IPS-18a (cell line): ENCODE data around the gene ROBO3.

Source experiments
- H3K27ac ChIP-seq: one replicate; pipeline ENCODE4 v1.5.1; 2013; ENCODE audit warnings: low read length
- H3K27me3 ChIP-seq: one replicate; pipeline ENCODE4 v1.6.1; 2013; ENCODE audit warnings: mild to moderate bottlenecking, low read length; ENCODE audit not compliant: control insufficient read depth, insufficient read depth
- H3K36me3 ChIP-seq: one replicate; pipeline ENCODE4 v1.6.1; 2013; ENCODE audit warnings: low read depth, low read length; ENCODE audit not compliant: control insufficient read depth
- H3K4me1 ChIP-seq: one replicate; pipeline ENCODE4 v1.6.1; 2013; ENCODE audit warnings: low read depth, low read length; ENCODE audit not compliant: control insufficient read depth
- H3K4me3 ChIP-seq: one replicate; pipeline ENCODE4 v1.5.1; 2013; ENCODE audit warnings: low read length
- H3K9ac ChIP-seq: one replicate; pipeline ENCODE4 v1.6.1; 2013; ENCODE audit warnings: mild to moderate bottlenecking, low read length, moderate library complexity
- H3K9me3 ChIP-seq: one replicate; pipeline ENCODE4 v1.6.1; 2013; ENCODE audit warnings: low read depth, low read length; ENCODE audit not compliant: control insufficient read depth

The ROBO3 gene

GRCh38 chr11:124837491-124837856, 27.8 kb upstream of the ROBO3 start:
- Histone ChIP-seq H3K4me3 (peak overlapping the region; percentile 11), H3K27me3 (peaks cover 67% of the 10 kb centered on the region), H3K4me1 (peaks cover 15% of the 10 kb centered on the region), H3K36me3 (no peaks in the 10 kb centered on the region), H3K9ac (no peak overlapping the region), H3K27ac (no peak overlapping the region), H3K9me3 (no peaks in the 10 kb centered on the region)

- peak overlapping the region; percentile 46 for H3K4me3 ChIP-seq
These were observed 26.5 kb upstream of the ROBO3 start for GRCh38 chr11:124838805-124839127.

DNA sequence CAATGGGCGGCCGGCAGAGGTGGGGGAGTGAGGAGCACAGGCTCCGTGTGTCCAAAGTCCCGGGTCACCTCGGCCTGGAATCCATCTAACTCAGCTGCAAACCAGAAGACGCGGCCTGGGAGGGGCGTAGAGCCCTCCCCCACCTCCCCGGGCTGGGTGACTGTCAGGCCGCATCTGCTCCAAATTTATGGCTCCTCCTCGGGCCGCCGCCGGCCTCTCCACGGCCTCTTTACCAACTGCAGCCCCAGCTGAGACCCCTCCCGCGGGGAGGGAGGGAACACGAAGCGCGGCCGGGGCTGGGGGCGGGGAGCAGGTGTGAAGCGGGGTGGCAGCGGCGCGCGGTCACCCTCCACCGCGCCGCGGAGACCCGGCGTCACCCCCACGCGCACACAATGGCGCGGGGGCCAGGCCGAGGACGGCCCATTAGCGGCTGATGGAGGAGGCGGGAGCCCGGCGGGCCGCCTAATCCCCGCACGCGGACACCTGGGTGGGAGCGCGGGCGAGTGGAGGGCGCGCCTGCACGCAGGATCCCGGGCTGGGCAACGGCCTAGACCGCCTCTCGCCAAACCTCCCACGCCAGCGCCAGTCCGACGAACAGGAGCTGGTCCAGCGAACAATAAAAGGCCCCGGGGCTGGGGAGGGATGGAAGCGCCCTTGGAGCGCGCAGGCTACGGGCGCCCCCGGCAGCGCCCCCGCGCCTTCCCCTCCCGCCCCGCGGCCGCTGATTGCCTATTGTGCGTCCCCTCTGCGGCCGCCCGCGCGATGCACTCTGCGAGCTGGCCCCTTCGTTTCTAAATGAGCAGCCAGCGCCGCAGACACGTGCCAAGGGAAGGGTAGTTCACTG, 25.9 kb upstream of the ROBO3 start:
- no peak overlapping the region for H3K27ac ChIP-seq
- H3K4me3 ChIP-seq: peak overlapping the region; percentile 46
- H3K27me3 ChIP-seq: peaks cover 85% of the 10 kb centered on the region
- no peaks in the 10 kb centered on the region for H3K36me3 ChIP-seq
- peaks cover 19% of the 10 kb centered on the region for H3K4me1 ChIP-seq
- no peaks in the 10 kb centered on the region for H3K9me3 ChIP-seq
- no peak overlapping the region for H3K9ac ChIP-seq

More at GRCh38 chr11:124838805-124839127, 26.5 kb upstream of the ROBO3 start:
- H3K27ac ChIP-seq: no peak overlapping the region
- no peak overlapping the region for H3K9ac ChIP-seq
- peaks cover 80% of the 10 kb centered on the region for H3K27me3 ChIP-seq
- H3K9me3 ChIP-seq: no peaks in the 10 kb centered on the region
- H3K4me1 ChIP-seq: peaks cover 19% of the 10 kb centered on the region
- no peaks in the 10 kb centered on the region for H3K36me3 ChIP-seq

DNA sequence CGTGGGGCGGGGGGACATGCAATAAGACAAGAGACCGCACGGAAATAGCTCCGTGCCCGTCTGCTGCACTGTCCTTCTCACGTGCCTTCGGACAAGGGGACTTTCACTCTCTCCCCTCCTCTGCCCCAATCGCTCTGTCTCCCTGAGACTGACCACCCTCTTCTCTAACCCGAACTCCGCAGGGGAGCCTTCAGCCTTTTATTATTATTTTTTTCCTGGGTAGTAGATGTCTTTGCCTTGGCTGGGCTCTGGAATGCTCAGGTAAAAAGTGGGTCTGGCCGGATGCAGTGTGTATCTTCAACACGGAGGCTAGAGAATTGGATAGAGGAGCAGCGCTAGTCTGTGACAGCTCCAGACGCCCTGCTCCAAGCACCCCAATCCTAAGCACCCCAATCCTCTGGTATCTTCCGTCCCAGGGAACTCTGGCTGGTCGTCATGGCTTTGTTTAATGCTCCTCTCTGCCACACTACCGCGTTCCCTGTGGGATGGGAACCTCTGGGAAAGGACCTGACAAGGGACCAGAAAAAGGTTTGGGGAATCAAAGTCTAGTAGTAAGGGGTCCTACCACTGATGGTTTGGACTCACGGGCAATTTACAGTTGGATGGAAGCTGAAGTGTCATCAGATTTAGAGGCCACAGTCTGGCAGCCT, 25.1 kb upstream of the ROBO3 start:
- no peaks in the 10 kb centered on the region for H3K9me3 ChIP-seq
- H3K9ac ChIP-seq: no peak overlapping the region
- no peak overlapping the region for H3K27ac ChIP-seq
- H3K27me3 ChIP-seq: peaks cover 93% of the 10 kb centered on the region
- H3K4me1 ChIP-seq: peaks cover 23% of the 10 kb centered on the region
- H3K36me3 ChIP-seq: no peaks in the 10 kb centered on the region
- H3K4me3 ChIP-seq: peak overlapping the region; percentile 46

- no peak overlapping the region for H3K4me3 ChIP-seq
- H3K36me3 ChIP-seq: no peaks in the 10 kb centered on the region
- H3K9ac ChIP-seq: no peak overlapping the region
- no peak overlapping the region for H3K27ac ChIP-seq
- H3K4me1 ChIP-seq: peaks cover 23% of the 10 kb centered on the region
- H3K9me3 ChIP-seq: no peaks in the 10 kb centered on the region
- H3K27me3 ChIP-seq: peaks cover 99% of the 10 kb centered on the region
These were observed 24.6 kb upstream of the ROBO3 start for GRCh38 chr11:124840666-124841065.

- no peaks in the 10 kb centered on the region for H3K36me3 ChIP-seq
- H3K4me1 ChIP-seq: peaks cover 23% of the 10 kb centered on the region
- no peak overlapping the region for H3K27ac ChIP-seq
- no peak overlapping the region for H3K9ac ChIP-seq
- peaks cover 100% of the 10 kb centered on the region for H3K27me3 ChIP-seq
- H3K4me3 ChIP-seq: no peak overlapping the region
- no peaks in the 10 kb centered on the region for H3K9me3 ChIP-seq
These were observed 24.0 kb upstream of the ROBO3 start for GRCh38 chr11:124841201-124841600.

GRCh38 chr11:124841840-124842239, 23.4 kb upstream of the ROBO3 start:
- Histone ChIP-seq H3K27ac (no peak overlapping the region), H3K27me3 (peaks cover 100% of the 10 kb centered on the region), H3K36me3 (no peaks in the 10 kb centered on the region), H3K4me1 (peaks cover 23% of the 10 kb centered on the region), H3K9me3 (no peaks in the 10 kb centered on the region), H3K9ac (no peak overlapping the region), H3K4me3 (no peak overlapping the region)

- no peak overlapping the region for H3K9ac ChIP-seq
- no peaks in the 10 kb centered on the region for H3K36me3 ChIP-seq
- peak overlapping the region; percentile 49 for H3K4me3 ChIP-seq
- H3K27ac ChIP-seq: no peak overlapping the region
- H3K4me1 ChIP-seq: peaks cover 20% of the 10 kb centered on the region
- no peaks in the 10 kb centered on the region for H3K9me3 ChIP-seq
- peaks cover 100% of the 10 kb centered on the region for H3K27me3 ChIP-seq
These were observed 22.9 kb upstream of the ROBO3 start for GRCh38 chr11:124842305-124842704.

DNA sequence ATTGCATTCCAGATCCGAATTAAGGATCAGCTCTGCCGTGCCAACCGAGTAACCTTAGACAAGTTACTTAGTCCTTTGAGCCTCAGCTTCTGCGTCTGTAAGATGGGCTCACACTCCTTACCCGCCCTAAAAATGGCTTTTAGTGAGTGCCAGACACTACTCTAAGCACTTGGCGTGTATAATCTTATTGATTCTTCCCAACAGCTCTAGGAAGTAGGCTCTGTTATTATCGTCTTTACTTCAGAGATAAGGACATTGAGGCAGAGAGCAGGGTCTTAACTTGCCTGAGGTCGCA, 21.7 kb upstream of the ROBO3 start:
- H3K27ac ChIP-seq: no peak overlapping the region
- peaks cover 22% of the 10 kb centered on the region for H3K4me1 ChIP-seq
- no peak overlapping the region for H3K9ac ChIP-seq
- H3K27me3 ChIP-seq: peaks cover 100% of the 10 kb centered on the region
- no peaks in the 10 kb centered on the region for H3K36me3 ChIP-seq
- H3K9me3 ChIP-seq: no peaks in the 10 kb centered on the region
- H3K4me3 ChIP-seq: peak overlapping the region; percentile 49

DNA sequence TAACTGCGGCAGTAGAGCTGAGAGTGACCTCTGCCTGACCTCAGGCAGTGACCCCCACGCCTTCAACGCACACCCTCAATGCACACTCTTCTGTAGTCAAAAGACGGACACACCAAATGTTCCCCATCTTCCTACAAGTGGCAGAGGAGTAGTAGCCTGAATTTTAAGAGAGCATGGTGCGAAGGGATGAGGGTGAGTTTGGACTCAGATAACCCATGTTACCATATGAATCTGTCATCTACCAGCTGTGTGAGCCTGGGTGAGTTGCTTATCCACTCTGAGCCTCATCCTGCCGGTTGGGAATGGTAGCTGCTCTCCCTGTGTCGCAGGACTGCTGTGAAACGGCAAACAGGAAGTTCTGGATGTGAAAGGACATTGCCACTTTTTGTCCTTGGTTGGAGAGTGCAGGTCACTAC, 20.6 kb upstream of the ROBO3 start:
- Histone ChIP-seq H3K27me3 (peaks cover 100% of the 10 kb centered on the region), H3K36me3 (no peaks in the 10 kb centered on the region), H3K9ac (no peak overlapping the region), H3K9me3 (no peaks in the 10 kb centered on the region), H3K4me3 (no peak overlapping the region), H3K4me1 (peaks cover 22% of the 10 kb centered on the region), H3K27ac (no peak overlapping the region)

DNA sequence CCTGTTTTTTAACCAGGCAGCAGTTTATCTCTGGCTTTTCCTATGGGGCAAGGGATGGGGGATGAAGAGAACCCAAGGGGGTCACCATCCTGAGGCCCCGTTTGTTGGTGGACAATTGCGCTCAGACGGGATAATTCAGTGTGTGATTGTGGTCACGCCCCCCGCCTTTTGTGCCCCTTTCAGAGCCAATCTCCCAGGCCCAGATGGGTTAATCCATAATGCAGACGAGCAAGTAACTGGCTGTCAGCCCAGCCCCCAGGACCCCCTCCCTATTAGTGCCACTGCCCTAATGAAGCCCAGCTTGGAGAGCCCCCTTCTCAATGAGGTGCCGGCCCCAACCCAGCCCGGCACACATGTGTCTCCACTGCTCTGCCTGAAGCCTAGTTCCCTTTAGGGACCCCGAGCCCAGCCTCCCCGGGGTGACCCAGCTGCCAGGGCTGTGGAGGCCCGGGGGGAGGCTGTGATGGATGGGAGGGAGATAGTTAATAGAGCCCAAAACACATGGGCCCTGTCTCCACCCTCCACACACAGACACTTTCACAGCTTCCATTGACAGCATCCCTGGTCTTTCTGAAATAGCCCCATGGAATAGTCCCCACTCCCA, 19.1 kb upstream of the ROBO3 start:
- no peak overlapping the region for H3K4me3 ChIP-seq
- no peak overlapping the region for H3K9ac ChIP-seq
- H3K4me1 ChIP-seq: peaks cover 17% of the 10 kb centered on the region
- H3K36me3 ChIP-seq: no peaks in the 10 kb centered on the region
- H3K27me3 ChIP-seq: peaks cover 100% of the 10 kb centered on the region
- H3K27ac ChIP-seq: no peak overlapping the region
- H3K9me3 ChIP-seq: no peaks in the 10 kb centered on the region

DNA sequence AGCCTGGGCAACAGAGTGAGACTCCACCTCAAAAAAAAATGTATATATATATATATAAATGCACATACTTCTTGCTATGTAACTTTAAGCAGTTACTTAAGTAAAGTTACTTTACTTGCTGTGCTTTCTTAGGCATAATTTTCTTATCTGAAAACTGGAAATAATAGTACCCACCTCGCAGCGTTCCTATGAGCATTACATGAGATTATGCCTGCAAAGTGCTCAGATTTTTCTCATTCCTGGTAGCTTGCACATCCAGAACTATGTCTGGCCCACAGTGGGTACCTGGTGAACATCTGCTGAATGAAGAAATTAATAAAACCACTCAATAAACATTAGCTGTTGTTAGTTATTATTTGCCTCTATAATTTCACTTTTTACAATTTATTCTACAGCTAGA, 6.1 kb upstream of the ROBO3 start:
- Histone ChIP-seq H3K9ac (no peak overlapping the region), H3K9me3 (no peaks in the 10 kb centered on the region), H3K27me3 (peaks cover 79% of the 10 kb centered on the region), H3K4me1 (peaks cover 3% of the 10 kb centered on the region), H3K36me3 (no peaks in the 10 kb centered on the region), H3K4me3 (no peak overlapping the region), H3K27ac (no peak overlapping the region)
